Tibial artery (tissue), 4 donors: Measurements from ENCODE around the gene NLN.

Experiments used
- DNase-seq, 2 donors: peaks; one replicate each; pipeline ENCODE4 v3.0.0-alpha.2; 2019
- H3K27ac ChIP-seq, 2 donors: fragments of 200-600 bp; sonication (generic) in 1 of 2; 1 replicate in 1 of 2; 2 replicates in 1 of 2; pipeline ENCODE4 v1.5.1; 2018 to 2019; ENCODE audit warnings: mild to moderate bottlenecking in 1 of 2
- H3K27me3 ChIP-seq, 2 donors: fragments of 200-600 bp; sonication (generic) in 1 of 2; one replicate each; pipeline versions ENCODE4 v1.5.1 to v1.6.0; 2016 to 2019
- H3K36me3 ChIP-seq, 3 donors: fragments of 200-600 bp; sonication (generic) in 2 of 3; one replicate each; pipeline ENCODE4 v1.5.1; 2016 to 2019; ENCODE audit warnings: mild to moderate bottlenecking in 2 of 3
- H3K4me1 ChIP-seq, 4 donors: fragments of 200-600 bp; sonication (generic) in 2 of 4; 1 replicate in 3 of 4; 2 replicates in 1 of 4; pipeline ENCODE4 v1.5.1; 2016 to 2019
- H3K4me3 ChIP-seq, 2 donors: fragments of 200-600 bp; sonication (generic) in 1 of 2; 1 replicate in 1 of 2; 2 replicates in 1 of 2; pipeline ENCODE4 v1.5.1; 2018 to 2019; ENCODE audit warnings: mild to moderate bottlenecking in 2 of 2
- H3K9me3 ChIP-seq, 3 donors: fragments of 200-600 bp; sonication (generic) in 1 of 3; one replicate each; pipeline ENCODE4 v1.5.1; 2016 to 2019
- intact Hi-C: fragments of 100-400 bp; cut with DNase I; formaldehyde crosslinking; loops from one replicate; pipeline ENCODE4 v1.15.0; 2023; ENCODE audit warnings: low total_unique reads
- TF ChIP-seq, protein P1 (sequence below), 2 experiments: fragments of 200-600 bp in 1 of 2; fragments of 450-650 bp in 1 of 2; IDR thresholded peaks; one replicate each; pipeline ENCODE4 v1.5.1; 2017 to 2019; ENCODE audit warnings: antibody characterized with exemption in 2 of 2, mild to moderate bottlenecking in 1 of 2, moderate library complexity in 1 of 2

The NLN gene

GRCh38 chr5:65874241-65874640 is 152.2 kb downstream of the NLN start:
- DNase-seq: no peak
- Histone ChIP-seq H3K4me3 (no peak overlapping the region), H3K36me3 (no peaks in the 10 kb centered on the region), H3K27ac (no peak overlapping the region), H3K9me3 (peaks cover 0 to 7% (median 0%) of the 10 kb centered on the region in 3 donors), H3K27me3 (no peaks in the 10 kb centered on the region), H3K4me1 (no peaks in the 10 kb centered on the region)
- intact Hi-C loops: no loop called here
- TF ChIP-seq, protein P1, sequence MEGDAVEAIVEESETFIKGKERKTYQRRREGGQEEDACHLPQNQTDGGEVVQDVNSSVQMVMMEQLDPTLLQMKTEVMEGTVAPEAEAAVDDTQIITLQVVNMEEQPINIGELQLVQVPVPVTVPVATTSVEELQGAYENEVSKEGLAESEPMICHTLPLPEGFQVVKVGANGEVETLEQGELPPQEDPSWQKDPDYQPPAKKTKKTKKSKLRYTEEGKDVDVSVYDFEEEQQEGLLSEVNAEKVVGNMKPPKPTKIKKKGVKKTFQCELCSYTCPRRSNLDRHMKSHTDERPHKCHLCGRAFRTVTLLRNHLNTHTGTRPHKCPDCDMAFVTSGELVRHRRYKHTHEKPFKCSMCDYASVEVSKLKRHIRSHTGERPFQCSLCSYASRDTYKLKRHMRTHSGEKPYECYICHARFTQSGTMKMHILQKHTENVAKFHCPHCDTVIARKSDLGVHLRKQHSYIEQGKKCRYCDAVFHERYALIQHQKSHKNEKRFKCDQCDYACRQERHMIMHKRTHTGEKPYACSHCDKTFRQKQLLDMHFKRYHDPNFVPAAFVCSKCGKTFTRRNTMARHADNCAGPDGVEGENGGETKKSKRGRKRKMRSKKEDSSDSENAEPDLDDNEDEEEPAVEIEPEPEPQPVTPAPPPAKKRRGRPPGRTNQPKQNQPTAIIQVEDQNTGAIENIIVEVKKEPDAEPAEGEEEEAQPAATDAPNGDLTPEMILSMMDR (IDR thresholded peaks at IDR 0.05): no peak

DNA sequence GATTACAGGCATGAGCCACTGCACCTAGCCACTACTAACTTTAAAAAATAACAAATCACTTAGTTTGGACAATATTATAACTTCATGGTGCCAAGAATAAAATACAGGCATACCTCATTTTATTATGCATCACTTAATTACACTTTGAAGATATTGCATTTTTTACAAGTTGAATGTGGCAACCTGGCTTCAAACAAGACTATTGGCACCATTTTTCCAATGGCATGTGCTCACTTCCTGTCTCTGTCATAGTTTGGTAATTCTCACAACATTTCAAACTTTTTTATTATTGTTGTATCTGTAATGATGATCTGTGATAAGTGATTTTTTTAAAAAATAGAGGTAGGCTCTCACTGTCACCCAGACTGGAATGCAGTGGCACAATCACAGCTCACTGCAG is 154.5 kb downstream of the NLN start:
- TF ChIP-seq, protein P1 (IDR thresholded peaks at IDR 0.05): no peak

DNA sequence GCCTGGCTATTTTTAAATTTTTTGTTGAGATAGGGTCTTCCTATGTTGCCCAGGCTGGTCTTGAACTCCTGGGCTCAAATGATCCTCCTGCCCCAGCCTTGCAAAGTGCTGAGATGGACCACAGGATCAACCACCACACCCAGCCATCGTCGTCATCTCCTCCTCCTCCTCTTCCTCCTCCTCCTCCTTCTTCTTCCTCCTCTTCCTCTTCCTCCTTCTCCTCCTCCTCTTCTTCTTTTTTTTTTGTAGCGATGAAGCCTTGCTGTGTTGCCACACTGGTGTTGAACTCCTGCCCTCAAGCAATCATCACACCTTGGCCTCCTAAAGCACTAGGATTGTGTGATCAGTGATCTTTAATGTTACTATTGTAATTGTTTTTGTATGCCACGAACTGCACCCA is 155.0 kb downstream of the NLN start:
- H3K9me3 ChIP-seq: peaks cover 0 to 7% (median 0%) of the 10 kb centered on the region in 3 donors

More for the DNA sequence above, 154.5 kb downstream of the NLN start:
- Histone ChIP-seq H3K9me3 (peaks cover 0 to 7% (median 0%) of the 10 kb centered on the region in 3 donors), H3K4me3 (no peak overlapping the region), H3K27ac (no peak overlapping the region), H3K36me3 (no peaks in the 10 kb centered on the region), H3K4me1 (no peaks in the 10 kb centered on the region), H3K27me3 (no peaks in the 10 kb centered on the region)
- intact Hi-C loops: no loop called here
- DNase-seq: no peak

More for the DNA sequence above, 155.0 kb downstream of the NLN start:
- Histone ChIP-seq H3K27me3 (no peaks in the 10 kb centered on the region), H3K27ac (no peak overlapping the region), H3K4me1 (no peaks in the 10 kb centered on the region), H3K4me3 (no peak overlapping the region), H3K36me3 (no peaks in the 10 kb centered on the region)
- DNase-seq: no peak
- intact Hi-C loops: no loop called here
- TF ChIP-seq, protein P1 (IDR thresholded peaks at IDR 0.05): no peak
